H9 (cell line): ENCODE measurements around the gene PDE7B. TPM values are rescaled to one million over a fixed set of nuclear protein-coding genes. Genes with fewer than 3 reads are reported as not detected.

Experiments used
- DNase-seq: peaks from one replicate; pipeline ENCODE4 v3.0.0-alpha.2; 2017
- H2AFZ ChIP-seq: one replicate; pipeline ENCODE4 v1.6.1; 2013; ENCODE audit warnings: mild to moderate bottlenecking, low read length, control low read depth, moderate library complexity
- H2AK5ac ChIP-seq: 2 replicates; pipeline ENCODE4 v1.6.1; 2013; ENCODE audit warnings: low read length, control low read depth, mixed read lengths; ENCODE audit not compliant: insufficient read length
- H2BK120ac ChIP-seq: one replicate; pipeline ENCODE4 v1.6.1; 2013; ENCODE audit warnings: low read depth, mild to moderate bottlenecking, low read length, control low read depth, inconsistent platforms; ENCODE audit not compliant: poor library complexity, severe bottlenecking
- H2BK12ac ChIP-seq: 2 replicates; pipeline ENCODE4 v1.6.1; 2013; ENCODE audit warnings: low read length, control low read depth, mixed read lengths, low read depth; ENCODE audit not compliant: insufficient read length
- H2BK15ac ChIP-seq: 2 replicates; pipeline ENCODE4 v1.6.1; 2013; ENCODE audit warnings: low read depth, low read length, control low read depth
- H2BK20ac ChIP-seq: one replicate; pipeline ENCODE4 v1.6.1; 2013; ENCODE audit warnings: low read depth, mild to moderate bottlenecking, low read length, control low read depth, inconsistent platforms; ENCODE audit not compliant: poor library complexity, severe bottlenecking
- H2BK5ac ChIP-seq: 2 replicates; pipeline ENCODE4 v1.6.1; 2013; ENCODE audit warnings: low read length, control low read depth, mixed read lengths; ENCODE audit not compliant: insufficient read length
- H3K14ac ChIP-seq: 2 replicates; pipeline ENCODE4 v1.6.1; 2013; ENCODE audit warnings: low read length, control low read depth; ENCODE audit not compliant: insufficient read depth
- H3K18ac ChIP-seq: 2 replicates; pipeline ENCODE4 v1.6.1; 2013; ENCODE audit warnings: low read depth, mild to moderate bottlenecking, mixed read lengths, low read length, control low read depth; ENCODE audit not compliant: insufficient read length
- H3K23ac ChIP-seq: 2 replicates; pipeline ENCODE4 v1.6.1; 2013; ENCODE audit warnings: low read length, control low read depth, mixed read lengths, low read depth; ENCODE audit not compliant: insufficient read length
- H3K23me2 ChIP-seq: 2 replicates; pipeline ENCODE4 v1.6.1; 2013; ENCODE audit warnings: low read depth, mild to moderate bottlenecking, mixed read lengths, low read length, control low read depth; ENCODE audit not compliant: insufficient read length, poor library complexity, severe bottlenecking
- H3K27ac ChIP-seq: 2 replicates; pipeline ENCODE4 v1.5.1; 2013; ENCODE audit warnings: low read length, control low read depth, mixed read lengths, low read depth; ENCODE audit not compliant: insufficient read length
- H3K27me3 ChIP-seq: 2 replicates; pipeline ENCODE4 v1.6.1; 2013; ENCODE audit warnings: low read length, control low read depth, inconsistent platforms; ENCODE audit not compliant: insufficient read depth
- H3K4ac ChIP-seq: 2 replicates; pipeline ENCODE4 v1.6.1; 2013; ENCODE audit warnings: low read depth, mild to moderate bottlenecking, control low read depth, inconsistent platforms, low read length, moderate library complexity
- H3K4me1 ChIP-seq: 2 replicates; pipeline ENCODE4 v1.6.1; 2013; ENCODE audit warnings: low read length, control low read depth, inconsistent platforms; ENCODE audit not compliant: insufficient read depth
- H3K4me2 ChIP-seq: 2 replicates; pipeline ENCODE4 v1.6.1; 2013; ENCODE audit warnings: low read length, control low read depth, mixed read lengths; ENCODE audit not compliant: insufficient read length, insufficient read depth
- H3K56ac ChIP-seq: 2 replicates; pipeline ENCODE4 v1.6.1; 2013; ENCODE audit warnings: low read depth, mild to moderate bottlenecking, mixed read lengths, low read length, control low read depth; ENCODE audit not compliant: insufficient read length
- H3K79me1 ChIP-seq: 2 replicates; pipeline ENCODE4 v1.6.1; 2013; ENCODE audit warnings: low read depth, mild to moderate bottlenecking, moderate library complexity, low read length, control low read depth, inconsistent platforms; ENCODE audit not compliant: insufficient read depth, poor library complexity, severe bottlenecking
- H3K79me2 ChIP-seq: 2 replicates; pipeline ENCODE4 v1.6.1; 2013; ENCODE audit warnings: low read length, control low read depth, inconsistent platforms; ENCODE audit not compliant: insufficient read depth
- H3K9ac ChIP-seq: 2 replicates; pipeline ENCODE4 v1.6.1; 2013; ENCODE audit warnings: low read length, control low read depth, mixed read lengths; ENCODE audit not compliant: insufficient read length; ENCODE audit errors: extremely low read depth
- H3K9me3 ChIP-seq: one replicate; pipeline ENCODE4 v1.6.1; 2013; ENCODE audit warnings: low read depth, low read length, inconsistent platforms; ENCODE audit not compliant: control insufficient read depth
- H3T11ph ChIP-seq: one replicate; pipeline ENCODE4 v1.6.1; 2013; ENCODE audit warnings: mild to moderate bottlenecking, low read length, control low read depth, inconsistent platforms
- H4K20me1 ChIP-seq: one replicate; pipeline ENCODE4 v1.6.1; 2013; ENCODE audit not compliant: control insufficient read depth, insufficient read length, insufficient read depth
- H4K5ac ChIP-seq: 2 replicates; pipeline ENCODE4 v1.6.1; 2013; ENCODE audit warnings: low read depth, mild to moderate bottlenecking, mixed read lengths, low read length, control low read depth; ENCODE audit not compliant: insufficient read length
- H4K8ac ChIP-seq: replicated peaks from 2 replicates; pipeline ENCODE4 v1.6.1; 2013; ENCODE audit warnings: low read length, control low read depth, mixed read lengths, low read depth; ENCODE audit not compliant: insufficient read length
- H4K91ac ChIP-seq: 2 replicates; pipeline ENCODE4 v1.6.1; 2013; ENCODE audit warnings: low read depth, mild to moderate bottlenecking, moderate library complexity, mixed read lengths, low read length, control low read depth; ENCODE audit not compliant: insufficient read length
- H3K27ac Mint-ChIP-seq, 3 experiments: 2 replicates in 2 of 3; 3 replicates in 1 of 3; pipeline ENCODE4 v1.8.0; 2020 to 2021; ENCODE audit warnings: mixed read lengths in 3 of 3, mild to moderate bottlenecking in 1 of 3, moderate library complexity in 1 of 3
- H3K27me3 Mint-ChIP-seq: 2 replicates; pipeline ENCODE4 v1.8.0; 2021; ENCODE audit warnings: low read depth, mild to moderate bottlenecking, moderate library complexity, mixed read lengths
- H3K36me3 Mint-ChIP-seq, 3 experiments: 2 replicates in 2 of 3; 3 replicates in 1 of 3; pipeline ENCODE4 v1.8.0; 2020 to 2021; ENCODE audit warnings: low read depth in 3 of 3, mixed read lengths in 3 of 3; ENCODE audit not compliant: insufficient read depth in 1 of 3
- H3K4me1 Mint-ChIP-seq, 2 experiments: 2 replicates each; pipeline ENCODE4 v1.8.0; 2020; ENCODE audit warnings: mixed read lengths in 2 of 2
- H3K4me3 Mint-ChIP-seq, 2 experiments: 2 replicates in 1 of 2; 3 replicates in 1 of 2; pipeline ENCODE4 v1.8.0; 2020 to 2021; ENCODE audit warnings: mild to moderate bottlenecking in 2 of 2, mixed read lengths in 2 of 2, moderate library complexity in 1 of 2
- H3K9me3 Mint-ChIP-seq, 2 experiments: 2 replicates in 1 of 2; 3 replicates in 1 of 2; pipeline ENCODE4 v1.8.0; 2020; ENCODE audit warnings: mild to moderate bottlenecking in 2 of 2, mixed read lengths in 2 of 2, moderate library complexity in 1 of 2
- CTCF ChIP-seq: fragments of 200-600 bp; sonication (generic); conservative IDR thresholded peaks from 3 replicates; pipeline ENCODE4 v1.8.0; 2021; ENCODE audit warnings: antibody characterized with exemption, mild to moderate bottlenecking
- WGBS: extraction: QIAGEN DNeasy Blood & Tissue Kit; methylation state at CpG from one replicate; pipeline ENCODE4 v1.1.7; 2013; ENCODE audit warnings: missing lambda C conversion rate, low lambda C conversion rate, mixed read lengths; ENCODE audit not compliant: insufficient read length; ENCODE audit errors: extremely low coverage; 5-methylcytosine and 5-hydroxymethylcytosine counted together
- total RNA-seq: library from RNA; stranded (reverse); gene quantifications from 2 replicates; pipeline ENCODE4 v1.2.1, GENCODE V29; 2021

The PDE7B gene
- total RNA-seq, 1 experiment from 2014 or later, result not detected

GRCh38 chr6:135831016-135831415, 20.5 kb upstream of the PDE7B start:
- Histone ChIP-seq H4K91ac (no peak overlapping the region), H4K5ac (no peak overlapping the region), H3K23me2 (no peaks in the 10 kb centered on the region), H3K56ac (no peak overlapping the region), H3K9me3 (no peaks in the 10 kb centered on the region), H4K8ac (no peak overlapping the region), H2AFZ (no peak overlapping the region), H3K79me1 (no peaks in the 10 kb centered on the region), H4K20me1 (no peaks in the 10 kb centered on the region), H3K23ac (no peak overlapping the region), H3T11ph (no peak overlapping the region), H3K79me2 (no peaks in the 10 kb centered on the region), H3K18ac (no peak overlapping the region), H2BK15ac (no peak overlapping the region), H3K4me2 (no peak overlapping the region), H3K9ac (no peak overlapping the region), H2BK20ac (no peak overlapping the region), H3K27ac (no peak overlapping the region), H3K14ac (no peak overlapping the region), H3K4me1 (no peaks in the 10 kb centered on the region; the same call in none of the 2 replicates), H2BK12ac (no peak overlapping the region), H3K27me3 (no peaks in the 10 kb centered on the region), H2BK120ac (no peak overlapping the region), H3K4ac (no peak overlapping the region), H2AK5ac (no peak overlapping the region), H2BK5ac (no peak overlapping the region)
- no peak for TF ChIP-seq CTCF
- no peak overlapping the region for H3K27ac Mint-ChIP-seq
- DNase-seq, result no peak
- no peaks in the 10 kb centered on the region; a peak in 1 of 5 replicates for H3K9me3 Mint-ChIP-seq
- H3K4me1 Mint-ChIP-seq, result peaks cover 10 to 14% of the 10 kb centered on the region in 2 experiments
- H3K36me3 Mint-ChIP-seq, result no peaks in the 10 kb centered on the region
- WGBS, result no CpG with 5 or more reads among the region's 3 CpGs
- H3K27me3 Mint-ChIP-seq, result no peaks in the 10 kb centered on the region
- H3K4me3 Mint-ChIP-seq, result no peak overlapping the region
